SK-N-SH treated with all-trans-retinoic acid at 6 μM for 48 hours (cell line): ENCODE data around the gene ALAS1.

ENCODE experiments used
- ATAC-seq: fragments of 200-7000 bp; cut with Tn5 transposase; 3 replicates; pipeline ENCODE4 v1.9.1; 2020; ENCODE audit warnings: mild to moderate bottlenecking, moderate library complexity
- ARNTL ChIP-seq: fragments of 450-650 bp; formaldehyde crosslinking; IDR thresholded peaks from 2 replicates; pipeline ENCODE4 v1.5.0; 2020; ENCODE audit warnings: low read depth, mild to moderate bottlenecking, moderate library complexity, borderline replicate concordance
- BACH2 ChIP-seq: fragments of 250-450 bp; sonication (Bioruptor Pico); IDR thresholded peaks from 2 replicates; pipeline ENCODE4 v1.9.0; 2021; ENCODE audit warnings: mild to moderate bottlenecking, borderline replicate concordance
- CREB5 ChIP-seq: fragments of 250-450 bp; sonication (Bioruptor Pico); IDR thresholded peaks from 2 replicates; pipeline ENCODE4 v1.5.1; 2020; ENCODE audit warnings: low read depth, mild to moderate bottlenecking, moderate library complexity
- CSDC2 ChIP-seq: fragments of 250-450 bp; sonication (Bioruptor Pico); IDR thresholded peaks from 2 replicates; pipeline ENCODE4 v1.5.0; 2020; ENCODE audit warnings: mild to moderate bottlenecking, moderate library complexity
- ESRRG ChIP-seq: fragments of 250-450 bp; sonication (Bioruptor Pico); IDR thresholded peaks from 2 replicates; pipeline ENCODE4 v1.6.1; 2021; ENCODE audit warnings: mild to moderate bottlenecking
- GLIS3 ChIP-seq: fragments of 250-450 bp; sonication (Bioruptor Pico); IDR thresholded peaks from 2 replicates; pipeline ENCODE4 v1.5.0; 2020; ENCODE audit warnings: mild to moderate bottlenecking, moderate library complexity
- ISL1 ChIP-seq: fragments of 250-450 bp; sonication (Bioruptor Pico); IDR thresholded peaks from 2 replicates; pipeline ENCODE4 v2.1.2; 2022; ENCODE audit warnings: mild to moderate bottlenecking, moderate library complexity
- OSR1 ChIP-seq: fragments of 250-450 bp; sonication (Bioruptor Pico); IDR thresholded peaks from 2 replicates; pipeline ENCODE4 v1.8.0; 2022; ENCODE audit warnings: moderate library complexity, mild to moderate bottlenecking, inconsistent platforms
- PPARA ChIP-seq: fragments of 250-450 bp; sonication (Bioruptor Pico); IDR thresholded peaks from 2 replicates; pipeline ENCODE4 v1.5.0; 2020; ENCODE audit warnings: mild to moderate bottlenecking, borderline replicate concordance
- RARB ChIP-seq: fragments of 250-450 bp; sonication (Bioruptor Pico); IDR thresholded peaks from 2 replicates; pipeline ENCODE4 v1.8.0; 2021; ENCODE audit warnings: mild to moderate bottlenecking, moderate library complexity
- SNAI2 ChIP-seq: fragments of 250-450 bp; sonication (Bioruptor Pico); IDR thresholded peaks from 2 replicates; pipeline ENCODE4 v1.5.0; 2020; ENCODE audit warnings: mild to moderate bottlenecking, moderate library complexity
- TCF4 ChIP-seq: fragments of 250-450 bp; sonication (Bioruptor Pico); IDR thresholded peaks from 2 replicates; pipeline ENCODE4 v1.8.0; 2021; ENCODE audit warnings: mild to moderate bottlenecking, moderate library complexity, borderline replicate concordance
- TOX ChIP-seq: fragments of 250-450 bp; sonication (Bioruptor Pico); IDR thresholded peaks from 2 replicates; pipeline ENCODE4 v1.8.0; 2021; ENCODE audit warnings: mild to moderate bottlenecking, moderate library complexity, borderline replicate concordance
- ZC3H10 ChIP-seq: fragments of 250-450 bp; sonication (Bioruptor Pico); IDR thresholded peaks from 2 replicates; pipeline ENCODE4 v1.5.1; 2021; ENCODE audit warnings: mild to moderate bottlenecking, moderate library complexity
- ZFP3 ChIP-seq: fragments of 250-450 bp; sonication (Bioruptor Pico); IDR thresholded peaks from 2 replicates; pipeline ENCODE4 v1.5.0; 2020; ENCODE audit warnings: mild to moderate bottlenecking, moderate library complexity
- ZFP30 ChIP-seq: fragments of 450-650 bp; formaldehyde crosslinking; IDR thresholded peaks from 2 replicates; pipeline ENCODE4 v1.5.0; 2022; ENCODE audit warnings: mild to moderate bottlenecking, moderate library complexity
- ZNF565 ChIP-seq: fragments of 450-650 bp; formaldehyde crosslinking; conservative IDR thresholded peaks from 2 replicates; pipeline ENCODE4 v1.5.0; 2020; ENCODE audit warnings: low read depth, mild to moderate bottlenecking, moderate library complexity
- ZNF8 ChIP-seq: fragments of 450-650 bp; formaldehyde crosslinking; IDR thresholded peaks from 2 replicates; pipeline ENCODE4 v1.5.0; 2020; ENCODE audit warnings: mild to moderate bottlenecking, moderate library complexity
- TF ChIP-seq, protein P1 (sequence below): fragments of 250-450 bp; sonication (Bioruptor Pico); IDR thresholded peaks from 2 replicates; pipeline ENCODE4 v1.8.0; 2021; ENCODE audit warnings: low read depth, mild to moderate bottlenecking, moderate library complexity, borderline replicate concordance
- TF ChIP-seq, protein P2 (sequence below): fragments of 250-450 bp; sonication (Bioruptor Pico); IDR thresholded peaks from 2 replicates; pipeline ENCODE4 v1.5.0; 2020; ENCODE audit warnings: mild to moderate bottlenecking, moderate library complexity

ALAS1 gene

GRCh38 chr3:52247409-52248164 lies 49.6 kb downstream of the ALAS1 start:
- ATAC-seq: no peak
- TF ChIP-seq ZFP30 (CRISPR knock-in tag) (no peak), ZNF565 (CRISPR knock-in tag) (no peak), TCF4 (no peak), SNAI2 (no peak), ZNF8 (CRISPR knock-in tag) (no peak), TOX (no peak), RARB (no peak), ESRRG (no peak), ZFP3 (CRISPR knock-in tag) (no peak), CSDC2 (CRISPR knock-in tag) (no peak), ARNTL (CRISPR knock-in tag) (no peak), OSR1 (CRISPR knock-in tag) (no peak), PPARA (no peak), BACH2 (CRISPR knock-in tag) (no peak), ISL1 (CRISPR knock-in tag) (no peak), CREB5 (CRISPR knock-in tag) (no peak), GLIS3 (CRISPR knock-in tag) (no peak)
- TF ChIP-seq, protein P1, sequence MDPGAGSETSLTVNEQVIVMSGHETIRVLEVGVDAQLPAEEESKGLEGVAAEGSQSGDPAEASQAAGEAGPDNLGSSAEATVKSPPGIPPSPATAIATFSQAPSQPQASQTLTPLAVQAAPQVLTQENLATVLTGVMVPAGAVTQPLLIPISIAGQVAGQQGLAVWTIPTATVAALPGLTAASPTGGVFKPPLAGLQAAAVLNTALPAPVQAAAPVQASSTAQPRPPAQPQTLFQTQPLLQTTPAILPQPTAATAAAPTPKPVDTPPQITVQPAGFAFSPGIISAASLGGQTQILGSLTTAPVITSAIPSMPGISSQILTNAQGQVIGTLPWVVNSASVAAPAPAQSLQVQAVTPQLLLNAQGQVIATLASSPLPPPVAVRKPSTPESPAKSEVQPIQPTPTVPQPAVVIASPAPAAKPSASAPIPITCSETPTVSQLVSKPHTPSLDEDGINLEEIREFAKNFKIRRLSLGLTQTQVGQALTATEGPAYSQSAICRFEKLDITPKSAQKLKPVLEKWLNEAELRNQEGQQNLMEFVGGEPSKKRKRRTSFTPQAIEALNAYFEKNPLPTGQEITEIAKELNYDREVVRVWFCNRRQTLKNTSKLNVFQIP (CRISPR knock-in tag): no peak

DNA sequence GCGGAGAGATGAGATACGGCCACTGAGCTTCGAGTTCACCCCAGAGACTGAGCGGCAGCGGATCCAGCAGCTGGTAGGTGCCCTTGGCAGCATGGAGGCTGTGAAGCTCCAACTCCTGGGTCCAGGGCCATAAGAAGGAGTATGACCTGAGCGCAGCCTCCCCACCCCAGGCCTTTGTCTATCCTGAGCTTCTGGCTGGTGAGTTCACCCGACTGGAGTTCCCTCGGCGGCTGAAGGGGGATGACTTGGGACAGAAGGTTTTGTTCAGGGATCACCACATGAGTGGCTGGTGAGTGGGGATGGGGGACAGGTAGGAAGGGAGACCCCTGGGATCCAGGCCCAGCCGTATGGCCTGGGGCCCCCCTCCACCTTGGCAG lies 50.2 kb downstream of the ALAS1 start:
- TF ChIP-seq ZNF565 (CRISPR knock-in tag) (no peak), TCF4 (no peak), RARB (no peak), ISL1 (CRISPR knock-in tag) (no peak), ZFP30 (CRISPR knock-in tag) (no peak), GLIS3 (CRISPR knock-in tag) (no peak), BACH2 (CRISPR knock-in tag) (no peak)
- TF ChIP-seq, protein P2, sequence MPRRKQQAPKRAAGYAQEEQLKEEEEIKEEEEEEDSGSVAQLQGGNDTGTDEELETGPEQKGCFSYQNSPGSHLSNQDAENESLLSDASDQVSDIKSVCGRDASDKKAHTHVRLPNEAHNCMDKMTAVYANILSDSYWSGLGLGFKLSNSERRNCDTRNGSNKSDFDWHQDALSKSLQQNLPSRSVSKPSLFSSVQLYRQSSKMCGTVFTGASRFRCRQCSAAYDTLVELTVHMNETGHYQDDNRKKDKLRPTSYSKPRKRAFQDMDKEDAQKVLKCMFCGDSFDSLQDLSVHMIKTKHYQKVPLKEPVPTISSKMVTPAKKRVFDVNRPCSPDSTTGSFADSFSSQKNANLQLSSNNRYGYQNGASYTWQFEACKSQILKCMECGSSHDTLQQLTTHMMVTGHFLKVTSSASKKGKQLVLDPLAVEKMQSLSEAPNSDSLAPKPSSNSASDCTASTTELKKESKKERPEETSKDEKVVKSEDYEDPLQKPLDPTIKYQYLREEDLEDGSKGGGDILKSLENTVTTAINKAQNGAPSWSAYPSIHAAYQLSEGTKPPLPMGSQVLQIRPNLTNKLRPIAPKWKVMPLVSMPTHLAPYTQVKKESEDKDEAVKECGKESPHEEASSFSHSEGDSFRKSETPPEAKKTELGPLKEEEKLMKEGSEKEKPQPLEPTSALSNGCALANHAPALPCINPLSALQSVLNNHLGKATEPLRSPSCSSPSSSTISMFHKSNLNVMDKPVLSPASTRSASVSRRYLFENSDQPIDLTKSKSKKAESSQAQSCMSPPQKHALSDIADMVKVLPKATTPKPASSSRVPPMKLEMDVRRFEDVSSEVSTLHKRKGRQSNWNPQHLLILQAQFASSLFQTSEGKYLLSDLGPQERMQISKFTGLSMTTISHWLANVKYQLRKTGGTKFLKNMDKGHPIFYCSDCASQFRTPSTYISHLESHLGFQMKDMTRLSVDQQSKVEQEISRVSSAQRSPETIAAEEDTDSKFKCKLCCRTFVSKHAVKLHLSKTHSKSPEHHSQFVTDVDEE (CRISPR knock-in tag): no peak
- no peak for ATAC-seq

DNA sequence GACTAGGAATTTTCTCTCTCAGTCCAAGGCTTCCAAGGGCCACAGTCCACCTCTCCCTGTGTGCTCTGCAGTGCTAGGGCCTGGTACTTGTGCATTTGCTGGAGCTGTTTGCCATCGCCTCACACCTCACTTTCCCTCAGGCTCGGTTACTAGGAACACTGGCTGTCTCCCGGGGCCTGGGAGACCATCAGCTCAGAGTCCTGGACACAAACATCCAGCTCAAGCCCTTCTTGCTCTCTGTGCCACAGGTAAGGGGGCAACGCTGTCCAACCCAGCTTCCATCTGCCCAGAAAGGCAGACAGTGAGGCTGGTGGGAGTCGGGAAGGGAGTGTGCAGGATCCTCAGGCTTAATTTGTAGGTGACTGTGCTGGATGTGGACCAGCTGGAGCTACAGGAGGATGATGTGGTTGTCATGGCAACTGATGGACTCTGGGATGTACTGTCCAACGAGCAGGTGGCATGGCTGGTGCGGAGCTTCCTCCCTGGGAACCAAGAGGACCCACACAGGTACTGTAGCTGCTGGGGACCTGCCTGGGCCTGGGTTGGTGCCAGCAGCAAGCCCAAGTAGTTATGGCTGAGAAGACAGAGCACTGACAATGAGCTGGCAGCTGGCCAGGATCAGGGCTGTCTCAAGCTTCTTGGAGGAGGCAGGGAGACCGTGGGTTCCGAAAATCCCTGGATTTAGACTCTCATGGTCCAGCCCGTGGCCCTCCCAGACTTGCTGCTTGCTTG lies 51.0 kb downstream of the ALAS1 start:
- no peak for TF ChIP-seq ZFP3 (CRISPR knock-in tag)
- TF ChIP-seq, protein P2 (CRISPR knock-in tag): no peak
- TF ChIP-seq ZC3H10 (CRISPR knock-in tag): no peak
- TF ChIP-seq ISL1 (CRISPR knock-in tag): no peak
- no peak for TF ChIP-seq PPARA
- no peak for TF ChIP-seq TOX
- no peak for TF ChIP-seq BACH2 (CRISPR knock-in tag)
- no peak for TF ChIP-seq ZNF8 (CRISPR knock-in tag)
- no peak for TF ChIP-seq TCF4
- no peak for TF ChIP-seq GLIS3 (CRISPR knock-in tag)
- ATAC-seq: no peak
